GM10266 (cell line): ENCODE data around the gene EHBP1L1.

Experiments
- DNase-seq: peaks from one replicate; pipeline ENCODE4 v3.0.0; 2012; ENCODE audit errors: extremely low spot score
- CTCF ChIP-seq: IDR thresholded peaks from 2 replicates; pipeline ENCODE4 v1.5.1; 2012; ENCODE audit warnings: mild to moderate bottlenecking, low read depth; ENCODE audit not compliant: control insufficient read depth, insufficient read depth; ENCODE audit errors: missing control alignments

EHBP1L1 gene

GRCh38 chr11:65622011-65622410, 46.2 kb downstream of the EHBP1L1 start:
- no peak for DNase-seq
- TF ChIP-seq CTCF, result no peak

GRCh38 chr11:65623177-65623576, 47.3 kb downstream of the EHBP1L1 start:
- no peak for TF ChIP-seq CTCF
- no peak for DNase-seq

GRCh38 chr11:65623852-65624616, 48.2 kb downstream of the EHBP1L1 start:
- TF ChIP-seq CTCF, result no peak
- DNase-seq, result no peak

- no peak for DNase-seq
- TF ChIP-seq CTCF, result no peak
Measured at GRCh38 chr11:65624931-65625627, 49.2 kb downstream of the EHBP1L1 start.

GRCh38 chr11:65625628-65626342, 49.9 kb downstream of the EHBP1L1 start:
- TF ChIP-seq CTCF, result peak; percentile 79
- DNase-seq, result peak; percentile 79

GRCh38 chr11:65627202-65627601, 51.3 kb downstream of the EHBP1L1 start:
- TF ChIP-seq CTCF, result no peak
- no peak for DNase-seq

- TF ChIP-seq CTCF, result no peak
- no peak for DNase-seq
Measured at GRCh38 chr11:65629579-65629978, 53.7 kb downstream of the EHBP1L1 start.
